NT2/D1 (cell line): ENCODE data around the gene ZMYND19.
A peak's percentile ranks its signal among the peaks of the same experiment; 100 is the strongest.
"Not testable (repeated sequence)": the region's sequence is repeated elsewhere in the genome, so short reads cannot be mapped to it uniquely, and the experiment has no call there.

Experiments
- DNase-seq: peaks from one replicate; pipeline ENCODE4 v3.0.0-alpha.2; 2011; ENCODE audit warnings: low read depth, low spot score
- H3K27me3 ChIP-seq: 2 replicates; pipeline ENCODE4 v1.6.0; 2011; ENCODE audit warnings: mild to moderate bottlenecking; ENCODE audit not compliant: insufficient read length, insufficient read depth
- H3K36me3 ChIP-seq: 2 replicates; pipeline ENCODE4 v1.6.1; 2011; ENCODE audit warnings: mild to moderate bottlenecking, low read length, mixed read lengths; ENCODE audit not compliant: insufficient read depth, insufficient read length
- H3K4me1 ChIP-seq: 2 replicates; pipeline ENCODE4 v1.5.1; 2011; ENCODE audit not compliant: insufficient read depth, insufficient read length
- H3K4me3 ChIP-seq: 2 replicates; pipeline ENCODE4 v1.5.1; 2011; ENCODE audit warnings: low read depth; ENCODE audit not compliant: insufficient read length
- H3K9ac ChIP-seq: 2 replicates; pipeline ENCODE4 v1.6.0; 2011; ENCODE audit warnings: low read depth; ENCODE audit not compliant: insufficient read length
- H3K9me3 ChIP-seq: 2 replicates; pipeline ENCODE4 v1.5.1; 2011; ENCODE audit warnings: mild to moderate bottlenecking, low read length; ENCODE audit not compliant: insufficient read depth
- SUZ12 ChIP-seq: IDR thresholded peaks from 2 replicates; pipeline ENCODE4 v1.6.1; 2011; ENCODE audit not compliant: insufficient read length, insufficient read depth; ENCODE audit errors: extremely low read depth
- YY1 ChIP-seq: IDR thresholded peaks from 2 replicates; pipeline ENCODE4 v1.6.1; 2011; ENCODE audit not compliant: insufficient read length, insufficient read depth
- ZNF274 ChIP-seq: IDR thresholded peaks from 2 replicates; pipeline ENCODE4 v1.6.1; 2011; ENCODE audit warnings: mild to moderate bottlenecking, low read depth, low read length

Gene ZMYND19

DNA sequence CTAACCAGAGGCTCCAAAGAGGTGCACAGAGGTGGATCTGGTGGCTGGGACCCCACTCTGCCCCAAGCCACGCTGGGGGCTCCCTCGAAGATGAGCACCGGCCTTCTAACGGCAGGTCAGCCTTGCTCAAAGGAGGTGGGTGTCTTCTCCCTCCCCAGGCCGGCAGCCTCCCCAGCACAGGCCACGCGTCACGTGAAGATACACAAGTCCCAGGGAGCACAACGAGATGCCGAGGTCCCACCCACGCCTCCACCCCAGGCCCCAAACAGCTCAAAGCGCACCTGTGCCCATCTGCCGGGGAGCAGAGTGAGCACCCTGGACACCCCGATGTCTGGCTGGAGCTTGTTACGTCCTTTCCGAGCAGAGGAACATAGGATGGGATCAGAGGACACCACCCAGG lies 52.3 kb downstream of the ZMYND19 start:
- no peak overlapping the region for H3K4me3 ChIP-seq
- TF ChIP-seq SUZ12, result no peak
- no peak for TF ChIP-seq ZNF274
- TF ChIP-seq YY1, result no peak
- H3K4me1 ChIP-seq, result peaks cover 3% of the 10 kb centered on the region
- no peak overlapping the region for H3K9ac ChIP-seq
- H3K36me3 ChIP-seq, result no peaks in the 10 kb centered on the region
- no peak for DNase-seq
- no peaks in the 10 kb centered on the region for H3K27me3 ChIP-seq
- peaks cover 17% of the 10 kb centered on the region; the same call in 1 of the 2 replicates for H3K9me3 ChIP-seq

DNA sequence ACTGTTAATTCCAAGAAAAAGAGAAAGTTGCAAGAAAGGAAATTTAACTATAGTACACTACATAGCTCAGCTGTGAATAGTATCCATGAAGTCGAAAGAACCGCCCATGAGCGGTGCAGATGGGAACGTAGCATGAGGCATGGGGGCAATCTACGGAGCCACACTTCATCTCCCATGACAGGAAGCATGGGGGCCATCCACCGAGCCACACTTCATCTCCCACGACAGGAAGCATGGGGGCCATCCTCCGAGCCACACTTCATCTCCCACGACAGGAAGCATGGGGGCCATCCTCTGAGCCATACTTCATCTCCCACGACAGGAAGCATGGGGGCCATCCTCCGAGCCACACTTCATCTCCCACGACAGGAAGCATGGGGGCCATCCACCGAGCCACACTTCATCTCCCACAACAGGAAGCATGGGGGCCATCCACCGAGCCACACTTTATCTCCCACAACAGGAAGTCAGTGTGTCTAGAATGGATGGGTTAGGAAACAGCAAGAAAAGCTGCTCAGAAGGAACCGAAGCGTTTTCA lies 53.6 kb downstream of the ZMYND19 start:
- not testable (repeated sequence) for H3K4me3 ChIP-seq, H3K9ac ChIP-seq, H3K4me1 ChIP-seq, H3K36me3 ChIP-seq, DNase-seq, H3K27me3 ChIP-seq
- peaks cover 17% of the 10 kb centered on the region; the same call in 1 of the 2 replicates for H3K9me3 ChIP-seq

DNA sequence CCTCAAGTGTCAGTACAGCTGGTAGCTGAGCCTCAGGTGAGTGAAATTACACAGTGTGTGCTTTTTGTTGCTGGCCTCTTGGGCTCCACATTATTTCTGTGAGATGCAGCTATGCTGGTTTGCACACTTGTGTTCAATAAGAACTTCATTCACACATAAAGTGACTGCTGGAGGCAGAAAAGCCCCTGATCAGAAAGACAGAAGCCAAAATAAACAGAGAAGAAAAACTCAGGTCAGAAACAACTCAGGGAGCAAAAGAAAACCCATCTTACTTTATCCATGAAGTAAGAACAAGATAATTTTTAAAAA lies 55.2 kb downstream of the ZMYND19 start:
- H3K4me1 ChIP-seq, result no peaks in the 10 kb centered on the region
- H3K4me3 ChIP-seq, result no peak overlapping the region
- DNase-seq, result no peak
- peaks cover 17% of the 10 kb centered on the region; the same call in 1 of the 2 replicates for H3K9me3 ChIP-seq
- TF ChIP-seq YY1 (no peak), ZNF274 (no peak), SUZ12 (no peak)
- H3K36me3 ChIP-seq, result no peaks in the 10 kb centered on the region
- no peak overlapping the region for H3K9ac ChIP-seq
- H3K27me3 ChIP-seq, result no peaks in the 10 kb centered on the region

DNA sequence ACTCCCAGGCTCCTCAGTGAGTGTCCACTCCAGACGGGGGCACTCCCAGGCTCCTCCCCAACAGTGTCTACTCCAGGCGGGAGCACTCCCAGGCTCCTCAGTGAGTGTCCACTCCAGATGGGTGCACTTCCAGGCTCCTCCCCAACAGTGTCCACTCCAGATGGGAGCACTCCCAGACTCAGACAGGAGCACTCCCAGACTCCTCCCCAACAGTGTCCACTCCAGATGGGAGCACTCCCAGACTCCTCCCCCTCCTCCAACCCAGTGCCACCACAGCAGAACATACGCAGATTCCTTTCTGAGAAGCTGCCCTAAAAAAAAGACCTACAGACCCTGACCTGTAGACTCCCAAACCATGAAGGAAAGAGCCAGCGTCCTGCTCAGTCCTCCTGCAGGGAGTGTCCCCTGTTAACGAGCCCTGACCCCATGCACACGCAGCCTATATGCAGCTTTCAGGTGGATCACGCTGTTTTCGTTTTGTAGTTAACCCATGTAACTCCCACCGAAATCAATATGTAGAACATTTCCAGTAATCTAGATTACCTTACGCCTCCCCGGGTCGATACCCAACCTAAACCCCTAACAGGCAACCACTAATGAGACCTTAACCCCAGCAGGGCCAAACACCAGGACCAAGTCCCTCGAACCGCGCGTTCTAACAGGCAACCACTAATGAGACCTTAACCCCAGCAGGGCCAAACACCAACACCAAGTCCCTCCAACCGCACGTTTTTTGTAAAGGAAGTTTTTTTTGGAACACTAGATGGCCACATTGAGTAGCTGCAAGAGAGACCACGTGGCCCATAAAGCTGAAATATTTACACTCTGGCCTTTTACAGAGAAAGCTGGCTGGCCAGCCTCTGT lies 55.8 kb downstream of the ZMYND19 start:
- peak overlapping the region; percentile 7 for H3K9ac ChIP-seq
- no peaks in the 10 kb centered on the region for H3K36me3 ChIP-seq
- DNase-seq, result peak; percentile 50
- H3K9me3 ChIP-seq, result peaks cover 17% of the 10 kb centered on the region; the same call in 1 of the 2 replicates
- H3K27me3 ChIP-seq, result no peaks in the 10 kb centered on the region
- no peak overlapping the region for H3K4me3 ChIP-seq
- H3K4me1 ChIP-seq, result no peaks in the 10 kb centered on the region
- TF ChIP-seq YY1, result no peak
- no peak for TF ChIP-seq SUZ12
- no peak for TF ChIP-seq ZNF274

DNA sequence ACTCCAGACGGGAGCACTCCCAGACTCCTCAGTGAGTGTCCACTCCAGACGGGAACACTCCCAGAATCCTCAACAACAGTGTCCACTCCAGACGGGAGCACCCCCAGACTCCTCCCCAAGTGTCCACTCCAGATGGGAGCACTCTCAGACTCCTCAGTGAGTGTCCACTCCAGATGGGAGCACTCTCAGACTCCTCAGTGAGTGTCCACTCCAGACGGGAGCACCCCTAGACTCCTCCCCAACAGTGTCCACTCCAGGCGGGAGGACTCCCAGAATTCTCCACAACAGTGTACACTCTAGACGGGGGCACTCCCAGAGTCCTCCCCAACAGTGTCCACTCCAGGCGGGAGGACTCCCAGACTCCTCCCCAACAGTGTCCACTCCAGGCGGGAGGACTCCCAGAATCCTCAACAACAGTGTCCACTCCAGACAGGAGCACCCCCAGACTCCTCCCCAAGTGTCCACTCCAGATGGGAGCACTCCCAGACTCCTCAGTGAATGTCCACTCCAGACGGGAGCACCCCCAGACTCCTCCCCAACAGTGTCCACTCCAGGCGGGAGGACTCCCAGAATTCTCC lies 57.3 kb downstream of the ZMYND19 start:
- not testable (repeated sequence) for DNase-seq, H3K36me3 ChIP-seq, H3K4me3 ChIP-seq, H3K9ac ChIP-seq, H3K4me1 ChIP-seq, H3K27me3 ChIP-seq
- H3K9me3 ChIP-seq, result peaks cover 17% of the 10 kb centered on the region; the same call in 1 of the 2 replicates
